ENCODE data around the gene CTSW. TPM values are rescaled to one million over a fixed set of nuclear protein-coding genes. Genes with fewer than 3 reads are reported as not detected.

Gene CTSW
- total RNA-seq, 4 donors from 2014 or later = 0.20 to 0.49 (median 0.32) TPM; not detected in 1

DNA sequence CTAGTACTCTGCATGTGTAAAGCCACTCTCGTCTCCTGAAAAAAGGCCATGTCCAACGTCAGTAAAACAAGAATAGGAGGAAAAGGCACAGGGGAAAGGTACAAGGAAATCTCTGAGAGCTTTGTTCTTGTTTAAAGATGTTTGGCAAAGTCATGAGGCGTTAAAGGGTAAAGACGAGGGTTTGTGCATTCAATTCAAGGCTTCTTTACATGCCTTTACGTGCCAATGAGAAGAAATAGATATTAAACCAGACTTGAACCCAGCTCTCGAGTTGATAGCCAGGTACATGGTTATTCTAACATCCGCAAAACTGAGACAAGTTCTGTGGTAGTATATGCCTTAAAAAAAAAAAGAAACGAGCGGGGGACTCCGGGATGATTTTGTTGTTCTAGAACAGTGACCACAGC lies 21.0 kb upstream of the CTSW start:
- intact Hi-C loops (cut with DNase I; ENCODE audit: low total_unique reads) (loop anchor here (1.0 to 5.0 kb wide), 7 partner anchors 30 to 624 kb away; partner anchors contain the start of genes AP5B1, DPP3, FIBP and KAT5), in situ Hi-C loops (cut with MboI; ENCODE audit: low sequenced_read_pairs in 4 of 4) (no loop called here)
- TF ChIP-seq POLR2A (IDR thresholded peaks at IDR 0.05) = no peak
- TF ChIP-seq, protein P1, sequence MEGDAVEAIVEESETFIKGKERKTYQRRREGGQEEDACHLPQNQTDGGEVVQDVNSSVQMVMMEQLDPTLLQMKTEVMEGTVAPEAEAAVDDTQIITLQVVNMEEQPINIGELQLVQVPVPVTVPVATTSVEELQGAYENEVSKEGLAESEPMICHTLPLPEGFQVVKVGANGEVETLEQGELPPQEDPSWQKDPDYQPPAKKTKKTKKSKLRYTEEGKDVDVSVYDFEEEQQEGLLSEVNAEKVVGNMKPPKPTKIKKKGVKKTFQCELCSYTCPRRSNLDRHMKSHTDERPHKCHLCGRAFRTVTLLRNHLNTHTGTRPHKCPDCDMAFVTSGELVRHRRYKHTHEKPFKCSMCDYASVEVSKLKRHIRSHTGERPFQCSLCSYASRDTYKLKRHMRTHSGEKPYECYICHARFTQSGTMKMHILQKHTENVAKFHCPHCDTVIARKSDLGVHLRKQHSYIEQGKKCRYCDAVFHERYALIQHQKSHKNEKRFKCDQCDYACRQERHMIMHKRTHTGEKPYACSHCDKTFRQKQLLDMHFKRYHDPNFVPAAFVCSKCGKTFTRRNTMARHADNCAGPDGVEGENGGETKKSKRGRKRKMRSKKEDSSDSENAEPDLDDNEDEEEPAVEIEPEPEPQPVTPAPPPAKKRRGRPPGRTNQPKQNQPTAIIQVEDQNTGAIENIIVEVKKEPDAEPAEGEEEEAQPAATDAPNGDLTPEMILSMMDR (IDR thresholded peaks at IDR 0.05 in 4 of 5, conservative IDR thresholded peaks at IDR 0.05 in 1 of 5) = no peak
- Histone ChIP-seq H3K4me3 (peak overlapping the region; percentile 88 to 98 (median 91)), H3K27ac (peak overlapping the region; percentile 95 to 99 (median 96)), H3K36me3 (peaks cover 0 to 46% of the 10 kb centered on the region in 2 donors), H3K9me3 (no peaks in the 10 kb centered on the region), H3K27me3 (no peaks in the 10 kb centered on the region), H3K4me1 (peaks cover 32 to 37% of the 10 kb centered on the region in 2 donors)
- ATAC-seq (peak in 1 of 2 donors; percentile 5), DNase-seq (no peak)

- ATAC-seq (peak; percentile 54 to 55), DNase-seq (peak; percentile 97 to 99)
- Histone ChIP-seq H3K4me3 (peak overlapping the region; percentile 88 to 98 (median 91)), H3K9me3 (no peaks in the 10 kb centered on the region), H3K36me3 (peaks cover 0 to 46% of the 10 kb centered on the region in 2 donors), H3K27ac (peak overlapping the region; percentile 95 to 99 (median 96)), H3K27me3 (no peaks in the 10 kb centered on the region), H3K4me1 (peaks cover 32 to 37% of the 10 kb centered on the region in 2 donors)
- intact Hi-C loops (cut with DNase I; ENCODE audit: low total_unique reads) (loop anchor here (1.0 to 5.0 kb wide), 6 partner anchors 29 to 623 kb away; partner anchors contain the start of genes AP5B1, DPP3, FIBP and KAT5), in situ Hi-C loops (cut with MboI; ENCODE audit: low sequenced_read_pairs in 4 of 4) (no loop called here)
- TF ChIP-seq POLR2A (IDR thresholded peaks at IDR 0.05) = peak; percentile 95 to 97
- TF ChIP-seq, protein P1 (IDR thresholded peaks at IDR 0.05 in 4 of 5, conservative IDR thresholded peaks at IDR 0.05 in 1 of 5) = no peak
These were observed 20.4 kb upstream of the CTSW start for GRCh38 chr11:65859095-65859811.

DNA sequence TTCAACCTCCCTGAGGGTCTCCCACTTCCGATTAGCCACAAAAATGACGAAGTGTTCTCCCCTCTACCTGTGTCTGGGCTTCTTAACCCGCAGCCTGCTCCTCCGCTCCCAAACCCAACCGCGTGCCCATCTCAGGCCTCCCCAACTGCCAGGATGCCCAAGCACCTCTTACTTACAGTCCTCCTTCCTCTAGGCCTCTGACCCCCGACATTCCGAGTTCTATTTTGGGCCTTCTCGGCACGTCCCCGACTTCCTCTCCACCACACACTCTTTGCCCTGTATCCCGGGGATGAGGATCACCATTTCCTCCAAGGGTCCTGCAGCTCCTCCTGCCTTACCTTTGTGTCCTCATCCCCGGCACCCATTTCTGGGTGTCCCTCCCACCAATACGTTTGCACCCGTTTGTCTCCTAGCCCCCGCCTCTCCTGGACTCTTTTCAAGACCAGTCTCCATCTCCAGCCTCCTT lies 19.8 kb upstream of the CTSW start:
- Histone ChIP-seq H3K27ac (peak overlapping the region; percentile 95 to 99 (median 96)), H3K27me3 (no peaks in the 10 kb centered on the region), H3K9me3 (no peaks in the 10 kb centered on the region), H3K36me3 (peaks cover 0 to 46% of the 10 kb centered on the region in 2 donors), H3K4me1 (peaks cover 32 to 37% of the 10 kb centered on the region in 2 donors), H3K4me3 (peak overlapping the region; percentile 88 to 98 (median 90))
- in situ Hi-C loops (cut with MboI; ENCODE audit: low sequenced_read_pairs in 4 of 4) (no loop called here), intact Hi-C loops (cut with DNase I; ENCODE audit: low total_unique reads) (loop anchor here (1.0 to 5.0 kb wide), 8 partner anchors 13 to 622 kb away; partner anchors contain the start of genes AP5B1, DPP3, FIBP and KAT5)
- DNase-seq (no peak), ATAC-seq (peak; percentile 4 to 12)
- TF ChIP-seq POLR2A (IDR thresholded peaks at IDR 0.05) = no peak

DNA sequence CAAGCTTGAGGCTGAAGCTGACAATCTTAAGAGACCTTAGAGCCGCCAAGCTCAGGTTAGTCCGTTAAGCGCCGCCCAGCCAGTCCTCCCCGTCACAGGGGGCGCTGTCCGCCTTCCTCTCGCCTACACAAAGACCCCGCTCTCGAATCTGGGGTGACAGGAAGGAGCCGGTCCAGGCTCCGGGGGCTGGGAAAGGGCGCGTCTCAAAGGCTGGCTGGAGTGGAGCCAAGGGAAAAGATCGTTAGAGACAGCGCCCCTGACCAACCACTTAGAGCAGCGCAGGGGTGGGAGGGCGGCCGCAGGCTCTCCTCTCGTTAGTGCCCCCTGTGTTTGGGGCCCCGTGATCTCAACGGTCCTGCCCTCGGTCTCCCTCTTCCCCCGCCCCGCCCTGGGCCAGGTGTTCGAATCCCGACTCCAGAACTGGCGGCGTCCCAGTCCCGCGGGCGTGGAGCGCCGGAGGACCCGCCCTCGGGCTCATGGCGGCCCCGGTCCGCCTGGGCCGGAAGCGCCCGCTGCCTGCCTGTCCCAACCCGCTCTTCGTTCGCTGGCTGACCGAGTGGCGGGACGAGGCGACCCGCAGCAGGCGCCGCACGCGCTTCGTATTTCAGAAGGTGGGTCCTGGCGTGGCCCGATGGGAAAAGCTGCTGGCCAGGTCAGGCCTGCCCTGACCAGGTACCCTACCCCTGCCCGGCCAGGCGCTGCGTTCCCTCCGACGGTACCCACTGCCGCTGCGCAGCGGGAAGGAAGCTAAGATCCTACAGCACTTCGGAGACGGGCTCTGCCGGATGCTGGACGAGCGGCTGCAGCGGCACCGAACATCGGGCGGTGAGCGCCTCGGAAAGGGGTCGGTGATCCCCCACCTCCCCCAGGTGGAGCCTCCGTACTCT lies 19.1 kb upstream of the CTSW start, which contains the start of gene MUS81:
Gene MUS81, plus strand, starts transcription at position 156 of the 887 bp plus-strand sequence. Its CDS starts 321 bp downstream, at position 477.
- Histone ChIP-seq H3K36me3 (peaks cover 0 to 46% of the 10 kb centered on the region in 2 donors), H3K27me3 (no peaks in the 10 kb centered on the region), H3K4me3 (peak within 1 kb of the TSS; percentile 88 to 98 (median 91)), H3K27ac (peak within 1 kb of the TSS; percentile 95 to 99 (median 96)), H3K4me1 (peaks cover 32 to 35% of the 10 kb centered on the region in 2 donors), H3K9me3 (no peaks in the 10 kb centered on the region)
- intact Hi-C loops (cut with DNase I; ENCODE audit: low total_unique reads) = loop anchor here (1.0 to 2.0 kb wide), 2 partner anchors 13 to 100 kb away; partner anchors contain the start of gene SART1
- in situ Hi-C loops (cut with MboI; ENCODE audit: low sequenced_read_pairs in 4 of 4) = no loop called here
- DNase-seq (peak; percentile 94 to 97), ATAC-seq (peak; percentile 68 to 69)
- TF ChIP-seq POLR2A (IDR thresholded peaks at IDR 0.05) = peak; percentile 76
- TF ChIP-seq, protein P1 (IDR thresholded peaks at IDR 0.05 in 4 of 5, conservative IDR thresholded peaks at IDR 0.05 in 1 of 5) = peak; percentile 84 to 91 (median 90)
